HG02870 (cell line): ENCODE data around the gene FAF2.
"Not testable (repeated sequence)": the region's sequence is repeated elsewhere in the genome, so short reads cannot be mapped to it uniquely, and the experiment has no call there.

Source experiments
- ATAC-seq: cut with Tn5 transposase; IDR thresholded peaks from one replicate; pipeline ENCODE4 v1.9.1; 2021; ENCODE audit warnings: mild to moderate bottlenecking, moderate library complexity; ENCODE audit not compliant: unreplicated experiment

Gene FAF2, protein sequence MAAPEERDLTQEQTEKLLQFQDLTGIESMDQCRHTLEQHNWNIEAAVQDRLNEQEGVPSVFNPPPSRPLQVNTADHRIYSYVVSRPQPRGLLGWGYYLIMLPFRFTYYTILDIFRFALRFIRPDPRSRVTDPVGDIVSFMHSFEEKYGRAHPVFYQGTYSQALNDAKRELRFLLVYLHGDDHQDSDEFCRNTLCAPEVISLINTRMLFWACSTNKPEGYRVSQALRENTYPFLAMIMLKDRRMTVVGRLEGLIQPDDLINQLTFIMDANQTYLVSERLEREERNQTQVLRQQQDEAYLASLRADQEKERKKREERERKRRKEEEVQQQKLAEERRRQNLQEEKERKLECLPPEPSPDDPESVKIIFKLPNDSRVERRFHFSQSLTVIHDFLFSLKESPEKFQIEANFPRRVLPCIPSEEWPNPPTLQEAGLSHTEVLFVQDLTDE

DNA sequence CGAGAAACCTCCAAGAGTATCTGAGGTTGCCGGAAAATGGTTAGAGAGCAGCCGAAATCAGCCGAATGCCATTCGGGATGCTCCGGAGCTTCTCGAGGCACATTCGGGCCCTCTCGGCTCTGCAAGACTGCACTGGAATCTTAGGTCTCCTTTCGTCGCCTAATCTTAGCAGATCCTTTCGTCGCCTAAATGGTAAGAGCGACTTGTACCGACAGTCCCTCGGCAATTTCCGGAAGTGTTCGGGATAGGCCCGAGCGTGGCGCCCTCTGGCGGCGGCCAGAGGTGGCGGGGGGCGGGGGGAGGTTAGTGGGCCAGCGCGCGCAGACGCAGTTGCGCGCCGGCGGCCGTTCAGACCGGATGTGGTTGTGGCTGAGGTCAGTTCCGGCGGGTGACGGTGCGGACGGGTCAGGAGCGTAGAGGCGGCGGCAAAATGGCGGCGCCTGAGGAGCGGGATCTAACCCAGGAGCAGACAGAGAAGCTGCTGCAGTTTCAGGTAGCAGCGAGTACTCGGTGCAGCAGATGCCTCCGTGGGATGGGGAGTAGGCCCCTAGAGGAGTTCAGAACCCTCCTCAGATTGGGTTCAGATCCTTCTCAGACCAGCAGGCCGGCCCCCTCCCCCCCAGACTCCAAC, at the start of gene FAF2:
TSS of gene FAF2 (plus strand) at position 408 of the 631 bp plus-strand sequence. CDS start at position 431, 23 bp downstream.
- peak; percentile 92 for ATAC-seq

DNA sequence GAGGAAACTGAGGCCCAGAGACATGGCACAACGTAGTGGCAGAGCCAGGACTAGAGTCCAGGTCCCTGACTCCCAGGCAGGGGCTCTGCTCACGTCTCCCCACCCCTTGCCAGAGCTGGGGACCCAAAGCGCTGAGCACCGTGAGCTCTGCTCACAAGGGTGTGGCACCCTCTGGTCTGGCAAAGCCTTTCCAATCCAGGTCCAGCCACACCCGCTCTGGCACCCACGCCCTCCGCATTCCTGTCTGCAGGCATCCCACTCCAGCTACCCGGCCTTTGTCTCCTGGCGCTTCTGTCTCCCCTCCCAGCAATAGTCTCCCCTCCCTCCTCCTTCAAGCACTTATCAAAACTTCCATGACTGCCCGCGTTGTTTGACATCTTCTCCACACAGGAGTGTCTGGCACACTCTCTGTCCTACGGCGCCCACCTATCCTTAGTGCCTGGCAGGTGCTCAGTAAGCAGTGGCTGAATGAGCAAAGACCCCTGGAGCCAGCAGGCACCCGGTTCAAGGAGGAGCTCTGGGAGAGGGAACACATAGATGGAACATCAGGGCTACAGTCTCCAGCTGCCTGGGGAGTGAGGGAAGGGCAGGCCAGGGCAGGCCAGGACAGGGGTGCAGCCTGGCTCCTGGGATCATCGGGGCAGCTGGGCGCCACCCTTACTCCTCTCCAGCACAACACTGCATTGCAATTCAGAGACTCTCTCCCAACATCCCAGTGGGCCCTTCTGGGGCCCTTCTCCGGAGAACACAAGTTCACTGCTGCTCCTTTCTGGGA, 47.6 kb upstream of the FAF2 start:
- no peak for ATAC-seq

DNA sequence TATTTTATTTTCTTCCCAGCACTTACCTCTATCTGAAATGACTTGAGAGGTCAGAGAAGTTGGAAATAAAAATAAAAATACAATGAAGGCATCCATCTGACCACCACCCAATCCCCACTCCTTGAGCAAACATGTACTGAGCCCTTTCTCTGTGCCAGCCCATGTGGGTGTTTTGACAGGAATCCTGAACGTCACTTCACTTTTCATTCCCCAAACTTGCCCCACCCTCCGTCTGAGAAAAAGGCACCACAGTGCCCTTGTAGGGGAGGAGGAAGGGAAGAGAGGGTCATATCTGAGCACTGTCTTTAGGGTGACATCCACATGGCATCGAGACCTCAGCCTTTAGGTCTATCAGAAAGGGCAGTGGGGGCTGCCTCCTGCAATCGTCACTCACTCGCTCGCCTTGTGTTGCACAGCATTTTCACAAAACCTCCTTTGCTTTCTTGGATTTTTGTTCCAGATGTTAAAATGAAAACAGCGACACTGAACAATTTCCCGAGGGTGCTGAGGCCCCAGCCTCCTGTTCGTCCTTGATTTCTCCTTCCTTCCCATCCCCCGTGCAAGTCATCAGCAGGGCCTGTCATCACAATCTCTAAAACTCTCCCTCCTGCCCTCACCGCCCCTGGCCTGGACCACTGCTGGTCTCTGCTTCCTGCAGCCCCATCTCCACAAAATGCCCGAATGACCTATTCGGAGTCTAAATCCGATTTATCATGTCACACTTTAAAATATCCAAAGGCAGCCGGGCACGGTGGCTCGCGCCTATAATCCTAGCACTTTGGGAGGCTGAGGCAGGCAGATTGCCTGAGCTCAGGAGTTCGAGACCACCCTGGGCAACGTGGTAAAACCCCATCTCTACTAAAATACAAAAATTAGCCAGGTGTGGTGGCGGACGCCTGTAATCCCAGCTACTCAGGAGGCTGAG, 46.6 kb upstream of the FAF2 start:
- no peak for ATAC-seq

DNA sequence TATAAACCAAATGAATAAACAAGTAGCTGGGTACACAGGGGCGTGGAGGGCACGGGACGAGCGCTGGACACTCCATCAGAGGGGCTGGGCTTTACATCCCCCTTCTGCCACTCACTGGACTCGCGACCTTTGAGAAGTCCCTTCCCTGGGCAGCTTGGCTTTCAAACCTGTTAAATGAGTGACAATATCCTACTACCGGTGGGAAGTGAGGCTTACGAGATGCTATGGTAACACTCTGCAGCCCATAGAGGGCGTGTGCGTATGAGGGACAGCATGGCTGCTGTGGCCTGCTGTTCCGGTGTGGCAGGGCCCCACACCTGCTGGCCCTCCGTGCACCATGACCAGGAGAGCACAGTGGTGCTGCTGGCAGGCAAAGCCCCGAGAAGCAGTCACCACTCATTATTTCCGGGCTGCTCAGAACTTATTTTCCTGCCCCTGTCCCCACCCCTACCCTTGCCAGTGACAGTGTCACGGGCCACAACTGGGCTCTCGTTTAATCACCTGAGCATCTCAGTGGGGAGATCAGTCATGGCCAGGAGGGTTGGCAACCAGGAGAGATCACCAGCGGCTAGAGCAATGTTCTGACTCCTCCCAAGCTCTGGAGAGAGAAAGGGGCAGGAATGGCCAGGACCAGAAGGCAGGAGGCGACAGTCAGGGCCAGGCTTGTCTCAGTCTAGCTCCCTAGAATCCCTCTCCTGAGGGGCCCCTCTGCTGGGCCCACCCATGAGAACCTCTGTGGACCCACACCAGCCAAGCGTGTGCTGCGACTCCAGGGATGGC, 42.3 kb upstream of the FAF2 start:
- no peak for ATAC-seq

DNA sequence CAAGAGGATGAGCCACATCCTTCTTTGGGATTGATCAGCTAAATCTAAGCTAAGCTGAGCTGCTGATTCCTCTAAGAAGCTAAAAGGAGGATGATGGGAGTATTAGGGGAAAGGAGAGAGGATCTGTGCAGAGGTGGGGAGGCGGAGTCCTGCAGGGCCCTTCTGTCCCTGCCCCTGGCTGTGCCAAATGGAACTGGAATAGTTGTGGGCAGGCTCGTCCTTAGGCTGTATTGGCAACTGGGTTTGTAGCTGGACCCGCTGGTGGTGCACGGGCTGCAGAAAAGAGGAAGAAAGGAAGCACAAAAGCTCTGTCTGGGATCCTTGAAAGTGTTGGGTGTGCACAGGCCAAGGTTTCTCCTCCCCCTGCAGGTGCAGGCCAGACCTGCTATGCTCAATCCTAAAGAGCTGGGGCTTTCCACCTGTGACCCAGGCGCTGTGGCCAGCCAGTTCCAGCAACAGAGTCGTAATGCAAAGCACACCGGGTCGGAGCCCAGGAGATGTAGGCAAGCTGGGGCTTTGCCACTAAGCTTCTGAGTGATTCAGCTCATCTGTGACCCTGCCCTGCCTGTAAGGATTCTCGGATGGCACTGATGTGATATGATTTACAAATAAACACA, 41.6 kb upstream of the FAF2 start:
- ATAC-seq, result no peak

DNA sequence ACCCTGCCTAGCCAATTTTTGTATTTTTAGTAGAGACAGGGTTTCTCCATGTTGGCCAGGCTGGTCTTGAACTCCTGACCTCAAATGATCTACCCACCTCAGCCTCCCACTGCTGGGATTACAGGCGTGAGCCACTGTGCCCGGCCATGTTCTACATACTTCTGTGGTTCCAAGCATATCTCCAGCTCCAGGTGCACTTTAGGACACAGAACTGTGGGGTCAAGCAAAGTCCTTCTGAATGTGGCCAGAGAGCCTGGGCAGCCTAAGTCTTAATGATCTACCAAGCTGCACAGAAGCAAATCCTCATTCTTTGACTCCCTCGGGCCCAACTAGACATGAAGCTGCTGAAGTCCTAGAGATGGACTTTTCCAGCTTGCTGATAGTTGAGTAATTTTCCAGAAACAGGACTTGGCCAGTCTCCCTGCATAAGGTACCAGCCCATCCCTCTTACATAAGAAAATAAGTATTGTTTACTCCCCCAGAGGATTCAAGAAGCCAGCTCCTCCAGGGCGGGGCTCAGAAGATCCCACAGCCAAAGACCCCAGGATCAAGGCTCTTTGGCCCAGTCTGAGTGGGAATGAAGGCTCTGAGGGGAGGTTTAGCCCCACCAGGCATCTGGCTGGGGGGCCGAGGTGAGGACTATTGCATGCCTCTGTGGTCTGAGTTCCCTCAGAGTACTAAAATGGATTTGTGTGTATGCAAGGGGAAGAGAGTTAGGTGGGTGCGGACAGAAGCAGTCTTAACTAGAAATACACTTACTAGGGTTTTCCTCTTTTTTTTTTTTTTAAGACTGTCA, 40.5 kb upstream of the FAF2 start:
- ATAC-seq, result no peak

DNA sequence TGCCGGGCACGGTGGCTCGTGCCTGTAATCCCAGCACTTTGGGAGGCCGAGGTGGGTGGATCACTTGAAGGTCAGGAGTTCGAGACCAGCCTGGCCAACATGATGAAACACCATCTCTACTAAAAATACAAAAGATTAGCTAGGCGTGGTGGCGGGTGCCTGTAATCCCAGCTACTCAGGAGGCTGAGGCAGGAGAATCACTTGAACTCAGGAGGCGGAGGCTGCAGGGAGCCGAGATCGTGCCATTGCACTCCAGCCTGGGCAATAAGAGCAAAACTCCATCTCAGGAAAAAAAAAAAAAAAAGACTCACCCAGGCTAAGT, 40.0 kb upstream of the FAF2 start:
- ATAC-seq, result not testable (repeated sequence)

DNA sequence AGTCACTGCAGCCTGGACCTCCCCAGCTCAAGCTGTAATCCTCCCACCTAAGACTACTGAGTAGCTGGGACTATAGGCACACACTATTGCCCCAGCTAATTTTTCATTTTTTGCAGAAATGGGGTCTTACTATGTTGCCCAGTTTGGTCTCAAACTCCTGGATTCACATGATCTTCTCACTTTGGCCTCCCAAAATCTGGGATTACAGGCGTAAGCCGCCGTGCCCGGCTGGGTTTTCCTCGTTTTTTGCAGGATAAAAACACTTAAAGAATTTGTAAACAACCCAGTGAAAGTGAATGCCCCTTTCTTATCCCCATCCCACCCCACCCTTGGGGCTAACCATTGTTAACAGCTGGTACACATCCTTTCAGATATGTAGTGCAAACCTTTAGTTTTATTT, 39.6 kb upstream of the FAF2 start:
- no peak for ATAC-seq

DNA sequence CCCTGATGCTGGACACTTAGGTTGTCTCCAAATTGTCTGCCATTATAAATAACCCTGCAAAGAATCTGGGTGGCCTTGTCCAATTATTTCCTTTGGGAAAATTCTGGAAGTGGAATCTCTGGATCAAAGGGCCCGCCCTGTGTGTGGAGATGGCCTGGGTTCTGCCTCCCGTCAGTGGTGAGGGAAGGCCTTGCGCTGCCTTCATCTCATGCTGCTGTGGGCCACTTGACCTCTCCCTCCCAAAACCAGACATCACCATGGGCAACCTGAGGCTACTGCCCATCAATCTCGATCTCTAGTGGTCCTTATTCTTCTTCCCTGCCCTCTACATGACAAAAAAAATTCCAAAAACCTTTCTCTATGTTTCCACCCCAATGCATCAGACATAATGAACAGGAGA, 38.4 kb upstream of the FAF2 start:
- ATAC-seq, result no peak

DNA sequence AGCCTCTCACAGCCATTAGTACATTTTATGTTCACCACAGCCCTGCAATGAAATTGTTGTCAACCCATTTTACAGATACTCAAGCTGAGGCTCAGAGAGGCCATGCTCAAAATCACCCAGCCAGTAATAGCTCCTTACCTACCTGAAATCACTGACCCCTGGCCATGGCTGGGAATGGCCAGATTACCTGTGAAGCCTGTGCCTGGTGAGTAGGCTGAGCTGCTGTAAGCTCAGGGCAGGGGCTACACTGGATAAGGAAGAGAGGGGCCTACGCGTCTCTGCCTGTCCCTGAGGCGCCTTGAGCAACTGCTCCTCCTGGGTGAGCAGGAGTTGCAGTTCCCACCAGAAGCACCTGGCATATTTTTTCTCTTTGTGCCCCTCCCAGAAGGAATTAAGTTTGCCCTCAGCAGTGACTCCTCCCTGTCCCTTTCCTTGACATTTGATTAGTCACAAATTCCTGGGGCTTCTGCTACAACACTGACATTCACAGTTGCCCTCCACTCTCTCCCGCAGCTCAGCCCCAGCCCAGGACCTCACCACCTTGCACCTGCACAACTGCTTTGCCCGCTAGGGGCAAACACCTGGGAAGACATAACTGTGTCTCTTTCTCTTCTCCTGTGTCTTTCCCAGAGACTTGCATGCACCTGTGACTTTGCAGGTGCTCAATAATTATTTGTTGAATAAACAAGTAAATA, 37.6 kb upstream of the FAF2 start:
- no peak for ATAC-seq

DNA sequence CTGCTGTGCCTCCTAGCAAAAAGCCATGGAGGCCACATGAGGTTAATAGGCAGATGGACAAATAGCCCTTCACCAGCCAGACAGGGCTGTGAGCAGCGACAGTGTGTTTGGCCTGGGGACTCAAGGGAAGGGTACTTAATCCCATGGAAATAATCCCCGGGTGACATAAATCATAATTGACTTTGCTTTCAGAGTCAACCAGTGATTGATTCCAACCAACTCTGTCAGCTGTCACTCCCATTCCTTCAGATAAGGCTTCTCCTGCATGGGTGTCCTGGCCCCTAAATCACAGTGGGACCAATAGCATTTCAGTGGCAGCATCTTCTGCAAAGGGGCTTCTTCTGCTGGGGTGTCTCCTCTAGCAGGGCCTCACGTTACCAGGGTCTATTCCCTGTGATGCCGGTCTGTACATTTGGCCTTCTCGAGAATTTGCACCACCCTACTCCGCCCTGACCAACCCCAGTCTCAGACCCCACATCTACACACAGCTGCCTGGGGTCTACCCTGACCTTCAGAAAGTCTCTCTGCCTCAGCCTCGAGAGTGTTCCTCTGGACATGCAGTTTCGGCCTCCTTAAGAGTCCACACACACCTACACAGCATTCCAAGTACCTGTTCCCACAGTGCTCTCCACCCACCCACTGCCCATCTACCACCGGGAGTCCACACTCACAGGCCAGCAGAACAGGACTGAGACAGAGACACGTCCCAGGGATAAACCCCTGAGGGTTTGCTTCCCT, 35.5 kb upstream of the FAF2 start:
- no peak for ATAC-seq

DNA sequence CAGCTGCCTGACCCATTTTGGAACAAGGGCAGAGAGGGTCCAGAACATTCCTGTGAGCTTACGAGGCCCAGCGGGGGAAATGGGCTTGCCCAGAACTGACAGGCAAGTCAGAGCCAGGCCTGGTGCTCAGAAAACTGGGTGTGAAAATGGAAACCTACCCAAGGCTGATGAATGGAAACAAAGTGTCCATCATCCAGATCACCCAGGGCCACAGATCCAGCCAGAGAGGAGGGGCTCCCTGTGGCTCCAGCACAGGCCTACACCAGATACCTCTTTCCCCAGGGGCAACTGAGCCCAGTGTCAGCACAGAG, 35.0 kb upstream of the FAF2 start:
- no peak for ATAC-seq

DNA sequence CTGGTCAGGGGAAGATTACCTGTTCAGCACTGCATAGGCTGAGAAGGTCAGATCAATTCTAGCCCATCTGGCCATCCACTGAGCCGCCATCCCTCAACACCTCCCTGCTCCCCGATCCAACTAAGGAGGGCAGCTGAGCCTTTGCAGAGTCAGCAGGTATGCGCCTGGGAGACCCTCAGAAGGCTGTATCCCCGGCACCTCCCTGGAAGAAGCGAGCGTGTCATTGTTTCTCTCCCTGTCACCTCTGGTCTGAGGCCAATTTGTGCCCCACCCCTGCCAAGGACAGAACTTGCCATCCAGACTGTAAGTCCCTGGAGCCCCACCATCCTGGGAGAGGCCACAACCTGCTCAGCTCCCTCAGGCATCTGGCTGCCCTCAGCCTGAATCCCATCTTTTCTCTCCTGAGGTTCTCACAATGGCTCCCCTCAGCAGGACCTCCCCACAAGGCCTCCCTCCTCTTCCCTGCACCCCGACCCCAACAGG, 34.4 kb upstream of the FAF2 start:
- no peak for ATAC-seq

DNA sequence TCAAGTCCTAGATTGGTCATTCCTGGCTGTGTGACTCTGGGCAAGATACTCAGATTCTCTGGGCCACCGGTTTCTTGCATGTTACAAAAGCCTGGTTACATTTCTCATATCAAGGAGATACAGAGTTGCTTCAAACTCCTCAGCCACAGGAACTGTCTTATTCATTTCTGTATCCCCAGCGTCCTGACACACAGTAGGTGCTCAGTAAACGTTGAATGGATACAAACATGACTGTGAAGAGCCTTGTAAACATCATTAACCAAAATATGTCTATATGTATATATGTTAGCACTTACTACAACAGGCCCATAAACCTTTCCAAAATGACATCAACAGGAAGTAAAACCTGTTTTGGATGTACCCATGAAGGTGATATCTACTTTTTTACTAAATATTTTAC, 33.5 kb upstream of the FAF2 start:
- ATAC-seq, result no peak

DNA sequence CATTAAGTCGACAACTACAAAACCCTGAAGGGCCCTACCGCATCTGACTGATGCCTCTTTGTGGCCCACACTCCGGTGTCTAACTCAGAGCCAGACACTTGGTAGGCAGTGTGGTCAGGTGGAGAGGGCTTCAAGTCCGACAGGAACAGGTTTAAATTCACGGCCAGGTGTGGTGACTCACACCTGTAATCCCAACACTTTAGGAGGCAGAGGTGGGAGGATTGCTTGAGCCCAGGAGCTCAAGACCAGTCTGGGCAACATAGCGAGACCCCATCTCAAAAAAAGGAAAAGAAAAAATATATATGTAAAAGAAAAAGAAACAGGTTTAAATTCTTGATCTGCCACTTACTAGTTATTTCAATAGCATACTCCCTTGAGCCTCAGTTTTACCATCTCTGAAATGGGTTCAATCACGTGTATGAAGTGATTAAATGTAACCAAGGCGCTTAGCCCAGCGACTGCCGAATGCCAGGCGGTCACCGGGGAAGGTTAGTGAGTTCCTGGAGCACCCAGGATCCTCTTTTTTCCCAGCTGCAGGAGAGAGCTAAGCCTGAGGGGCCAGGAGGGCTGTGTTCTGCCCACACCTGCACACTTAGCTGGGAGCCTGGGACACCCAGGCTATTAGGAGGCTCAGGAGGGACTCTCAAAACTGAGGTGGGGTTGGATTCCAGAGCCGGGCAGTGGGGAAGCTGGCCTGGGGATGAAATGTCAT, 32.8 kb upstream of the FAF2 start:
- no peak for ATAC-seq

DNA sequence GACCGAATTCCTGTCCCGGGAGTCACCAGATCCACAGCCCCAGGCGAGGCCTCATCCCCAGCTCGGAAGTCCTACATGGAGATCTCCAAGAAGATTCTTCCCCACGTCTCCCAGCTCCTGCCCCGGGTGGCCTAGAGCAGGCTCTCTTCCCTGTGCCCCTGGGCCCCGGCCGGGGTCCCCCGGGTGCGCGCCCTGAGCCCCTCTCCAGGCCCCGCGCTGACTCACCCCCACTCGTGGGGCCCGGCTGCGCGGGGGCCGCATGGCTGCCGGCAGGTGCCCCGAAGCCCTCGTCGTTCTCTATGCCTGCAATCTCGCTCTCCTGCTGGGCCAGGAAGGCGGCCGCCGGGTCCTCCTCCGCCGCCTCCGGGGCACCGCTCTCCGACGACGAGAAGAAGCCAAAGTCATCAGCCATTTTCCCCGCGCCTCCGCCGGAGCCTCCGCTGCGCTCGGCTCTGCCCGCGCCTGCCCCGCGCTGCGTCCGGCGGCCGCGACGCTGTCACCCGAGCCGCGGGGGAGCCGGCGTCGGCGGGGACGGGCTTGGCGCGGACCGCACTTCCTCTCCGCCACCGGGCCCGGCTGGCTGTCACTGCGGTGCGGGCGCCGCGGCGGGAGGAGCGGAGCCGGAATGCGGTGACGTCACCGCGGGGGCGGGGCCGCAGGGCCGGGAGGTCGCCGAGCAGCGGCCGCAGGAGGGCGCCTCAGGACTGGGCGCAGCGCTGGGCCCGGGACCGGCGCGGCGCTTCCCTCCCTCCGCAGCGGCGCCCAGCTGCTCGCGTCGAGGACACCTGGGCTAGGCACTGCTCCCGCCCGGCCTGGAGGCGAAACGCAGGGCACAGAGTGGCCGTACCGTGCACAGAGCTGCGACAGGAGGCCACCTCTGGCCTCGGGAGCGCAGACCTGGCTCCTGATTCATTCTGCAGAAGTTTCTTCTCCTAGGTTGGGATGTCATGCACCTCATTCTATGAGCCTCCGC, 31.9 kb upstream of the FAF2 start, which contains the start of gene CLTB:
TSS of gene CLTB (minus strand) at position 588 of the 973 bp plus-strand sequence. CDS start at position 412, 176 bp downstream.
- peak; percentile 84 for ATAC-seq
